ENCODE data around the gene ASB16.
A peak's percentile ranks its signal among the peaks of the same experiment; 100 is the strongest.
"Not testable (repeated sequence)": the region's sequence is repeated elsewhere in the genome, so short reads cannot be mapped to it uniquely, and the experiment has no call there.

Gene ASB16, protein sequence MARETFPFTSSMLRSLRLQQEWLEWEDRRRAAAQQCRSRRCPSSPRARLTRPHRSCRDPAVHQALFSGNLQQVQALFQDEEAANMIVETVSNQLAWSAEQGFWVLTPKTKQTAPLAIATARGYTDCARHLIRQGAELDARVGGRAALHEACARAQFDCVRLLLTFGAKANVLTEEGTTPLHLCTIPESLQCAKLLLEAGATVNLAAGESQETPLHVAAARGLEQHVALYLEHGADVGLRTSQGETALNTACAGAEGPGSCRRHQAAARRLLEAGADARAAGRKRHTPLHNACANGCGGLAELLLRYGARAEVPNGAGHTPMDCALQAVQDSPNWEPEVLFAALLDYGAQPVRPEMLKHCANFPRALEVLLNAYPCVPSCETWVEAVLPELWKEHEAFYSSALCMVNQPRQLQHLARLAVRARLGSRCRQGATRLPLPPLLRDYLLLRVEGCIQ

DNA sequence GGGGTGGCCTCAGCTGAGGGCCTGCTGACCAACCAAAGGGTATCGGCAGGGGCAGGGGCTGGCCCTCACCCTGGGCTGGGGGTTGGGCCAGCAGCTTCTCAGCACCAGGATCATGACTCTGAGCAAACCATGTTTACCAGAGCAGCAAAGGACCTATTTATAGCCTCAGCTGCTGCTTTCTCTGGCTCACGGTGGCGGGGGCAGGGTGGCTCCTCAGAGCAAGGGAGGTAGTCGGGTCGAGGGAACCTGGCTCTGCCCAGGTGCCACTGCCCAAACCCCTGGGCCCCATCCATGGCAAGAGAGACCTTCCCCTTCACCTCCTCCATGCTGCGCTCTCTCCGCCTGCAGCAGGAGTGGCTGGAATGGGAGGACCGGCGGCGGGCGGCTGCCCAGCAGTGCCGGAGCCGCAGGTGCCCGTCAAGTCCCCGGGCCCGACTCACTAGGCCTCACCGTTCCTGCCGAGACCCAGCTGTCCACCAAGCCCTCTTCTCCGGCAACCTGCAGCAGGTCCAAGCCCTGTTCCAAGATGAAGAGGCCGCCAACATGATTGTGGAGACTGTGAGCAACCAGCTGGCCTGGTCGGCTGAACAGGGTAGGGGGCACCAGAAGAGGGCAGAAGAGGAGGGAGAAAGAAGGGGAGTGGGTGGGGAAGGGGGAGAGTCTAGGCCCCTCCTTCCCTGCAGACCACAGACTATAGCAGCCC is at the start of gene ASB16:
Gene ASB16, plus strand, starts transcription at position 206 of the 703 bp plus-strand sequence. Its CDS starts 86 bp downstream, at position 292.
- DNase-seq (ENCODE audit: low spot score): no peak

DNA sequence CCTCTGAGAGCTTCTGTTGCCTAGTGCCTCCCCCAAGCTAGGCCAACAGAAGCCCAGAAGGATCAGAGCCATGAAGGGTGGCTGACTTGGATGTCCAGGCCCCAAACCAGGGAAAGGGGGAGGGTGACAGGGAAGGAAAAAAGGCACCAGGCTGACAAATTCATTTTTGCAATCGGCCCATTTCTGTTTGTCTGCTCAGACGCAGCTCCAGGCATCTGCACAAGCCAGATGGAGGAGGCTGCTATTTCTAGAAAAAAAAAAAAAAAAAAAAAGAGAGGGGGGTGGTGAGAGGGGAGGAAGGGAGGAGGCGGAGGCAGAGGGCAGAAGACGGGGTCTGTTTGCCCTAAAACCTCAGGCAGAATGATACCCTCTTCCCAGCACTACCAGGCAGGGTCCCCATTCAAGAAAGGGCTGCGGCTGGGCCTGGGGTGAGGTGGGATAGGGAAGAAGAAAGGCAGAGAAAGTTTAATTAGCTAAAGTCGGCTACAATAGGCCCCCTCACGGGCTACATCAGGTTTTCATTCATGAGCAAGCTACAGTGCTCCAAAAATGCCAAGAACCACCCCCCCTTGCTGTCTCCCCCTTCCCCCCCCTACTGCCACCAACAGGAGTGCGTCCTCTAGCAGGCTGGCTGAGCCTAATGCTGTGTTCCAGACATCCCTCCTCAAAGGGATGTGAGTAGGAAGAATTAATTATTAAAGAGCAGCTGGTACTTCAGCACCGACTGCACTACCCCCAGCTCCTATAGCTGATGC is 49.5 kb upstream of the ASB16 start:
- no peak for DNase-seq (ENCODE audit: low spot score)

DNA sequence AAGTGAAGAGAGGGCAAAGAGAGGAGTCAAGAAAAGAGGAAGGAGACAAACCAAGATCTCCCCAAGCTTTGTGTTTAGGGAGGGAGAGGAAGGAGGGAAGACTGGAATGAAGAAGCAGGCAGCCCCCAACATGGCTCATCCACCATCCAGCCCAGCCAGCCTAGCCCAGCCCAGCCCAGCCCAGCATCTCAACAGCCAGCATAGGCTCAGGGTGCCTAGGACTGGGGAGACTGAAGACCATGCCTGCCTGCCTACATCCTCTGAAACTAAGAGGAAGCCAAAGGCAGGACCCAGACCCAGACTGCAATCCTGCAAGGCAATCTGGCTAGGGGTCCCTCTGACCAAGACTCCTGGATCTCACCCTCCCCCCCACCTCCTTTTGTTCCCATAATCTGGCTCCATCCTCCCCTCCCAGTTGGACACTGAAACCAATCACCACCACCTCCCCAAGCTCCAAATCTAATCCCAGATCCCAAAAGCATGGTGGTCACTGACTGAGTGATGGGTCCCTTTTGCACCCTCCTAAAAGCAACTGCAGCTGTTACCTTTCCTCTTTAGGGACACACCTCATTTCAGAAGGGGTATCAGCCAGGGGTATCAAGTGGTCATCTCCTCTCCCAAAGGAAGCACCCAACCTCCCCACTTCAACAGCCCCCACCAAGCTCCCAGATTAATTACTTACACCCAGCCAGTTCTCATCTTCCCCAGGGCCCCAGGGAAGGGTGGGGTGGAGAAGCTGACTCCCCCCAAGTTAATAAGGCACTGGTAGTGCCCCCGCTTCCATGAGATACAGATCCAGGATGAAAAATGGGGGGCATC is 48.3 kb upstream of the ASB16 start:
- DNase-seq (ENCODE audit: low spot score): no peak

- DNase-seq (ENCODE audit: low spot score): no peak
Observed at GRCh38 chr17:44122816-44123355, 47.6 kb upstream of the ASB16 start.

DNA sequence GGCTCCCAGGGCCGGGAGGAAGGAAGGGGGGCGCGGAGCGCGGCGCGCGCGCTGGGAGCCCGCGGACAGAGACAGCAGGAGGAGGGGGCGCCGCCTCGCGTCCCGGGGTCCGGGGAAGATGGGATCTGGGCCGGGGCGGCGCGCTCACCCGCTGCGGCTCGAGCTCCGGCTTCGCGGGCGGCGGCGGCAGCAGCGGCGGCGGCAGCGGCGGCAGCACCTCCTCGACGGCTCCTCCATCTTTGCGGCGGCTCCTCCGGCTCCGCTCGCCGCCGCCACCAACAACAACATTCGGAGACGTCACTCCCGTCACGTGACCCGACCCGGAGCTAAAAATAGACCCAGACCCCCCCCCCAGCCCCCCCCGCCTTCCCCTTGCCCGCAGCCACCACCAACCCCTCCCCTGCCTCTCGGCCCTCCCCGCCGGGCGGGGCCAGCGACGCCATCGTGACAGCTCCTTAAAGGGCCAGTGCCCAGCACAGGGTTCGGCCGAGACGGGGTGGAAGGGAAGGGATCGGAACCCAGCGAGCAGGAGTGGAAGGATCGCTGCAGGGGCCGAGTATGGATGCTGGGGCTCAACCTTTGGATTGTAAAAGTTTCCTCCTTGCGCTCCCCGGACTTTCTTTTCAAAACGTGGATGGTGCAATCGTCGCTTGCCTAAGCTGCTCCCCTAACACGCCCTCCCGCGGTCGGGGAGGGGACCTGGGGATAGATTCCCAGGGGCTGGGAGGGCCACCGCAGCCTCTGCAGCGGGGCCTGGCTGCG is 47.0 kb upstream of the ASB16 start, which contains the start of gene HDAC5:
Gene HDAC5, minus strand, starts transcription at position 286 of the 762 bp plus-strand sequence. CDS start 6,126 bp downstream, outside the sequence.
- DNase-seq (ENCODE audit: low spot score): peak; percentile 89

DNA sequence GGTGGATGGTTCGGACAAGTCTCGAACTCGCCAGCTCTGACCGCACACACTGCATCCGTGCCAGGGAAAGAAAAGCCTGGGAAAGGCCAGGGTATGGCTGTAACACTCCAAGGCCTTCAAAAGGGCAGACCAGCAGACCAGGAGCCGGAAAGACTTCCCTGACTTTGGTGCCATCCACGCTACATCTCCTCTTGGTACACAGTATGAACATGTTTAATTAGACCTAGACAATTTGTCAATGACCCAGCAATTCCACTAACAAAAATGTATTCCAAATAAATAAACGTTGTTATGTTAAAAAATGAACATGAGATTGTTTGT is 46.4 kb upstream of the ASB16 start:
- no peak for DNase-seq (ENCODE audit: low spot score)

GRCh38 chr17:44128383-44128782 is 42.1 kb upstream of the ASB16 start:
- no peak for DNase-seq (ENCODE audit: low spot score)

DNA sequence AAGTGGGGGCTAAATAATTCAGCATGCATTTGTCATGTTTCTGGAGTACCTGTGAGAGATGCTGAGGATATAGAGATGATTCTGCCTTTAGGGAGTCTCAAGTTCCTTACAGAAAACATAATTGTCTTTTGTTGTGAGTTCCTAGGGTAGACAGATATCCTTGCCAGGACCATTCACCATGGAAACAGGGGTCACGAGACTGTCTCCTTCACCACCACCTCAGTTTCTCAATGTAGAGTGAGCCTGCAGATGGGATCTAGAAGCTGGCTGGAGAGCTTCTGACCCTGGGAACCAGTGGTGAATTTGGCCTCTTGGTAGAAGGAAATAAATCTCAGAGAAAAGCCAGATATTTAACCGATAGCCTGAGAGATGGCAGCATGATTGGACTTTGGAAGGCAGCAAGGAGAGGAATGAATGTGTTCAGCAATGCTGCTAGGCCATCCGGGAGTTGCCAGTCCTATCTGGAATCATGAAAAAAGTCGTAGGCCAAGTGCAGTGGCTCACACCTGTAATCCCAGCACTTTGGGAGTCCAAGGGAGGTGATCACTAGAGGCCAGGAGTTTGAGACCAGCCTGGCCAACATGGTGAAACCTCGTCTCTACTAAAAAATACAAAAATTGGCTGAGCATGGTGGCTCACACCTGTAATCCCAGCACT is 39.7 kb upstream of the ASB16 start:
- no peak for DNase-seq (ENCODE audit: low spot score)

- DNase-seq (ENCODE audit: low spot score): not testable (repeated sequence)
Observed at GRCh38 chr17:44131372-44131771, 39.1 kb upstream of the ASB16 start.

GRCh38 chr17:44132275-44132821 is 38.2 kb upstream of the ASB16 start:
- DNase-seq (ENCODE audit: low spot score): no peak

- DNase-seq (ENCODE audit: low spot score): no peak
Observed at GRCh38 chr17:44133918-44134476, 36.5 kb upstream of the ASB16 start.

GRCh38 chr17:44134752-44135568 is 35.5 kb upstream of the ASB16 start:
- DNase-seq (ENCODE audit: low spot score): no peak

DNA sequence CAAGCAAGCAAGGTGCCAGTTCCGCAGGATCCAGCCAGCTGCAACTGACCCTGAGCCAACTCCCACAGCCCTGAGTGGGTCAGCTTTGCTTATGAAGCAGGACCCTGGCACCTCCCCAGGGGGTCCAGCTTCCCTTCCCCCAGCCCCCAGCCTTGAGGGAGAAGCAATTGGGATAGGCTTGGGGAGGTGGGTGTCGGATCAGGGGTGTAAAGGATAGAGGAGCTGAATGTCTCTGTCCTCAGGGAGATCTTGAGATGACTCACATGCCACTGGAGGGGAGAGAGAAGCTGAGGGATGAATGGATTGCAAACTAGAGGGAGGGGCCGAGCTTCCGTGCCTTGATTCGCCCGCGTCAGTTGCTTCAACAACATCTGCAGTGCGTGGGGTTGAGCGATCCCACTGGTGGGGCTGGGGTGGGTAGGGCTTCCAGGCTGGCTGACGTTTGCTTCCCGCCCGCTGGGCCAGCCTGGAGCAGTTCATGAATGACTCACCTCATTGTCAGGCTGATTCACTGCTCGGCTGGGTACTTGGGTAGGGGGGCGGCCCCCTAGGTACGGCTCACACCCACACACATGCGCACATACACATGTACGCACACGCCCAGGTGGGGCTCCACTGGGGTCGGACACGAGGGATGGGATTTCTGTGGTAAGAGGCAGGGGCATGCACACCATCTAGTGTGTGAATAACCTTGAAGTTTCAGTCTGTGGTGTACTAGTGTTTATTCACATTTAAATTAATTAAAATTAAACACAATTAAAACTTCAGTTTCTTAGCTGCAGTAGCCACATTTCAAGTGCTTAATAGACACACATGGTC is 32.4 kb upstream of the ASB16 start:
- DNase-seq (ENCODE audit: low spot score): peak; percentile 96

DNA sequence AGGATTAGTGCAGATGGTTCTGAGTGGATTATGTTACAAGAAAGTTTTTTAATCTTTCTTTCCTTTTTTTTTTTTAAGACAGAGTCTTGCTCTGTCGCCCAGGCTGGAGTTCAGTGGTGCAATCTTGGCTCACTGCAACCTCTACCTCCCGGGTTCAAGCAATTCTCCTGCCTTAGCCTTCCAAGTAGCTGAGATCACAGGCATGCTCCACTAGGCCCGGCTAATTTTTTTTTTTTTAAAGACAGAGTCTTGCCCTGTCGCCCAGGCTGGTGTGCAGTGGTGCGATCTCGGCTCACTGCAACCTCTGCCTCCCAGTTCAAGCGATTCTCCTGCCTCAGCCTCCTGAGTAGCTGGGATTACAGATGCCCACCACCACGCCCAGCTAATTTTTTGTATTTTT is 26.6 kb upstream of the ASB16 start:
- not testable (repeated sequence) for DNase-seq (ENCODE audit: low spot score)

DNA sequence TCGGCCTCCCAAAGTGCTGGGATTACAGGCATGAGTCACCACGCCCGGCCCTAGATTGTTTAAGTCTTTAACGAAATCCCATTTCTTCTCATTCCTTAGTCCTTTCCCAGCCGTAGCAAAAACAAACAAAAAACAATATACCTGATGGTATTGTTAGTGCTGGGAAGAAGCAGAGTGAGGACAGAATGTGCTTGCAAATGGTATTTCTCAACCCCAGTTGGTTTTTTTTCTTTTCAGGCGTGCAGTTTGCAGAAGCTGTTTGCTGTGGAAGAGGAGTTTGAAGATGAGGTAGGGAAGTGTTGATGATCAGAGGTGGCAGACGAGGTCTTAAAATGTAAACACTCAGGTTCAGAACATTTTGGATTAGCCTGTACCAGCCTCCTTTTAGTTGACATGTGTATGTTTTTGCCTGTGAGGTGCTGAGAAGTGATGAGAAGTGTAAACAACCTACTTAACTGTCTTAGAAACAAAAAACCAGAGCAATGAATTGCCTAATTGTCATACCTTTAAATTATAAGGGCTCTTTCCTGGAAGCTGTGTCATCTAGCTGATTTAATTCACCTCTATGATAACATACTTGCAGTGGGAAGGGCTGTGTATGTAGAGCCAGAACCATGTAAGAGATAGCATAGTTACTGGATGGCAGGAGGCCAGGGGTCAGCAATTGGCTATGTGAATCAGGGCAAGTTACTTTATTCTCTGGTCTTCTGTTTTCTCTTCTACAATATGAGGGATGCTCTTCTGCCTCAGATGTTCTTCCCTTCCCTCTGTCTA is 25.4 kb upstream of the ASB16 start:
- no peak for DNase-seq (ENCODE audit: low spot score)

GRCh38 chr17:44146375-44147346 is 23.8 kb upstream of the ASB16 start:
- DNase-seq (ENCODE audit: low spot score): no peak

Measured in SW480 (cell line).